ENCODE measurements around the gene EFNA5. TPM values are rescaled to one million over a fixed set of nuclear protein-coding genes. Genes with fewer than 3 reads are reported as not detected.
A peak's percentile ranks its signal among the peaks of the same experiment; 100 is the strongest.

EFNA5 gene
- total RNA-seq, 1 experiment from 2014 or later, result 42.7 TPM

DNA sequence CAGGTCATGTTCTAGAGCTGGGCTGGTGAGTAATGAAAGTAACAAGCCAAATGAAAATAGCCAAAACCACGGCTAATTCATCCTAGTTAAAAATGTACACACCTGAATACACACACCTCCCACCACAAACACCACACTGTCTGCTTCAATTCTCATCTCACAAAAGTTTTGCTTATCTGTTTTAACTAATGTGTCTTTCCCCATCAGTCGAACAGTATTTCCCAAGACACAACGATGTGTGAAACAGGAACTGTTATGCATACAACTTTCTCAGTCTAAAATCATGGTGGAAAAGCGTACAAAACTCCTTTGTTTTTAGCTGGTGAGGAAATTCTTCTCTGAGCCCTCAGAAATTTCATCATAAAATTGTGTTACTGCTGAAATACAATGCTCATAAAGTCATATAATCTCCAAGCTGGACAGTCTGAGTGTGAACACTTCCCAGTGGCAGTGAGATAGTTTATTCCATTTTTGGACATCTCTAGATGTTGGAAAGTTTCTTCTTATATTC lies 242.4 kb downstream of the EFNA5 start:
- DNase-seq, result no peak
- H3K36me3 ChIP-seq (ENCODE audit: low read depth), result peaks cover 18% of the 10 kb centered on the region
- peaks cover 76% of the 10 kb centered on the region for H3K79me2 ChIP-seq (ENCODE audit: low read depth)
- no peaks in the 10 kb centered on the region for H4K20me1 ChIP-seq (ENCODE audit: insufficient read depth)
- H3K9me3 ChIP-seq (ENCODE audit: insufficient read depth, low read depth), result no peaks in the 10 kb centered on the region
- H3K4me2 ChIP-seq, result no peak overlapping the region
- no peaks in the 10 kb centered on the region for H3K27me3 ChIP-seq (ENCODE audit: insufficient read depth, low read depth)
- H3K4me1 ChIP-seq (replicated peaks; ENCODE audit: insufficient read depth), result peaks cover 77% of the 10 kb centered on the region
- H3K4me3 ChIP-seq, result no peak overlapping the region
- CTCF ChIA-PET, result no interaction called here
- POLR2A ChIA-PET (ENCODE audit: unreplicated experiment), result no interaction called here
- H3K27ac ChIP-seq, result peak overlapping the region; percentile 9; the same call in 1 of the 2 replicates
- intact Hi-C loops (cut with micrococcal nuclease; ENCODE audit: unreplicated experiment), result no loop called here
- H2AFZ ChIP-seq, result no peak overlapping the region
- H3K9me2 ChIP-seq (ENCODE audit: insufficient read depth), result no peaks in the 10 kb centered on the region
- no TSS peak for BruUV-seq (replicated peaks)
- peaks cover 38% of the 10 kb centered on the region for H3F3A ChIP-seq (ENCODE audit: insufficient read depth, low read depth)
- TF ChIP-seq, protein P1, sequence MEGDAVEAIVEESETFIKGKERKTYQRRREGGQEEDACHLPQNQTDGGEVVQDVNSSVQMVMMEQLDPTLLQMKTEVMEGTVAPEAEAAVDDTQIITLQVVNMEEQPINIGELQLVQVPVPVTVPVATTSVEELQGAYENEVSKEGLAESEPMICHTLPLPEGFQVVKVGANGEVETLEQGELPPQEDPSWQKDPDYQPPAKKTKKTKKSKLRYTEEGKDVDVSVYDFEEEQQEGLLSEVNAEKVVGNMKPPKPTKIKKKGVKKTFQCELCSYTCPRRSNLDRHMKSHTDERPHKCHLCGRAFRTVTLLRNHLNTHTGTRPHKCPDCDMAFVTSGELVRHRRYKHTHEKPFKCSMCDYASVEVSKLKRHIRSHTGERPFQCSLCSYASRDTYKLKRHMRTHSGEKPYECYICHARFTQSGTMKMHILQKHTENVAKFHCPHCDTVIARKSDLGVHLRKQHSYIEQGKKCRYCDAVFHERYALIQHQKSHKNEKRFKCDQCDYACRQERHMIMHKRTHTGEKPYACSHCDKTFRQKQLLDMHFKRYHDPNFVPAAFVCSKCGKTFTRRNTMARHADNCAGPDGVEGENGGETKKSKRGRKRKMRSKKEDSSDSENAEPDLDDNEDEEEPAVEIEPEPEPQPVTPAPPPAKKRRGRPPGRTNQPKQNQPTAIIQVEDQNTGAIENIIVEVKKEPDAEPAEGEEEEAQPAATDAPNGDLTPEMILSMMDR (conservative IDR thresholded peaks at IDR 0.05), result no peak
- TF ChIP-seq EZH2 (IDR thresholded peaks at IDR 0.05; ENCODE audit: low read depth), result no peak

DNA sequence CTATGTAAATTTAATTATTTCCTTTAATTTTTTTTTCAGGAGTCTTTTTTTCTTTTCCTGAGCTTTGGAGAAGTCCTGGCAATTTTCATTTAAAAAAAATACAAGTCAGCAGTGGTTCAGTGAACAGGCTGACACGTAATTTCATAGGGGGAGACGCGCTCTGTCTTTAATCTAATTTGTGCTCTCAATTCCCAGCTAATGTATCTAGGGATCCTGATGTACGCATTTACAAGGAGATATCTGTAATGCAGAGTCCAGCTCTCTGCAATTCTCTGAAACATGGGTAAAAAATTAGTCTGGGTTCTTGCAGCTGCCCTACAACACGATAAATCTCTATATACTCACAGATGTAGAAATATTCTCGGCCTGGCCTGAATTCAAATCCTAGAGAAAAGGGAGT lies 243.9 kb downstream of the EFNA5 start:
- TF ChIP-seq EZH2 (IDR thresholded peaks at IDR 0.05; ENCODE audit: low read depth), result no peak
- TF ChIP-seq, protein P1 (conservative IDR thresholded peaks at IDR 0.05), result no peak
- Histone ChIP-seq H4K20me1 (ENCODE audit: insufficient read depth) (no peaks in the 10 kb centered on the region), H3K9me3 (ENCODE audit: insufficient read depth, low read depth) (no peaks in the 10 kb centered on the region), H3K4me3 (no peak overlapping the region), H3K4me1 (replicated peaks; ENCODE audit: insufficient read depth) (peaks cover 70% of the 10 kb centered on the region), H3K27ac (peak overlapping the region; percentile 85), H2AFZ (no peak overlapping the region), H3K9me2 (ENCODE audit: insufficient read depth) (no peaks in the 10 kb centered on the region), H3K36me3 (ENCODE audit: low read depth) (peaks cover 18% of the 10 kb centered on the region), H3F3A (ENCODE audit: insufficient read depth, low read depth) (peaks cover 38% of the 10 kb centered on the region), H3K27me3 (ENCODE audit: insufficient read depth, low read depth) (no peaks in the 10 kb centered on the region), H3K79me2 (ENCODE audit: low read depth) (peaks cover 72% of the 10 kb centered on the region), H3K4me2 (peak overlapping the region; percentile 57; the same call in 1 of the 2 replicates)
- DNase-seq, result no peak
- no TSS peak for BruUV-seq (replicated peaks)
- ChIA-PET CTCF (no interaction called here), POLR2A (ENCODE audit: unreplicated experiment) (interaction anchor here (0.5 to 0.7 kb wide), 2 partner anchors 23 to 114 kb away, joined by 3 to 4 read pairs; no protein-coding TSS in a partner anchor)
- intact Hi-C loops (cut with micrococcal nuclease; ENCODE audit: unreplicated experiment), result no loop called here

DNA sequence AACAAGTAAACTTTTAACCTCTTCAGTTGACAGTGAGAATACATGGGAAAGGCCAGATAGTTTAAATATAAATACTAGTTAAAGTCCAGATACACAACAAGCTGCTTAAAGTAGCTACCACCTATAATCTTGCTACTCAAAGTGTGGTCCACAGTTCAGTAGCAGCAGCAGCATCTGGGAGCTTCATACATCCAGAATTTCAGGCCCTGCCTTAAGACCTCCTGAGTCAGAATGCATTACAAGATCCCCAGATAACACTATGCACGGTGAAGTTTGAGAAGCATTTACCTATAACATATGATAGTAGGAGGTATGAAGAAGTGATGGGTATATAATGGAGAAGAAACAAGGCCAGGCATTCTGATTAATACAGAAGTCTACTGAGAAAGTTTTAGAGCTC lies 244.5 kb downstream of the EFNA5 start:
- peaks cover 38% of the 10 kb centered on the region for H3F3A ChIP-seq (ENCODE audit: insufficient read depth, low read depth)
- no peak overlapping the region for H2AFZ ChIP-seq
- no peak overlapping the region for H3K4me3 ChIP-seq
- intact Hi-C loops (cut with micrococcal nuclease; ENCODE audit: unreplicated experiment), result no loop called here
- H3K79me2 ChIP-seq (ENCODE audit: low read depth), result peaks cover 66% of the 10 kb centered on the region
- peak overlapping the region; percentile 57 for H3K4me2 ChIP-seq
- ChIA-PET POLR2A (ENCODE audit: unreplicated experiment) (interaction anchor here (0.6 to 0.8 kb wide), 4 partner anchors 21 to 242 kb away, joined by 3 to 4 read pairs (median 3); no protein-coding TSS in a partner anchor), CTCF (no interaction called here)
- no TSS peak for BruUV-seq (replicated peaks)
- peak overlapping the region; percentile 85 for H3K27ac ChIP-seq
- no peaks in the 10 kb centered on the region for H3K27me3 ChIP-seq (ENCODE audit: insufficient read depth, low read depth)
- peaks cover 68% of the 10 kb centered on the region for H3K4me1 ChIP-seq (replicated peaks; ENCODE audit: insufficient read depth)
- peak in 1 of 2 experiments; percentile 65 for DNase-seq
- H3K9me2 ChIP-seq (ENCODE audit: insufficient read depth), result no peaks in the 10 kb centered on the region
- no peaks in the 10 kb centered on the region for H4K20me1 ChIP-seq (ENCODE audit: insufficient read depth)
- no peaks in the 10 kb centered on the region for H3K9me3 ChIP-seq (ENCODE audit: insufficient read depth, low read depth)
- peaks cover 18% of the 10 kb centered on the region for H3K36me3 ChIP-seq (ENCODE audit: low read depth)
- TF ChIP-seq, protein P1 (conservative IDR thresholded peaks at IDR 0.05), result no peak
- TF ChIP-seq EZH2 (IDR thresholded peaks at IDR 0.05; ENCODE audit: low read depth), result no peak

All from PC-9 (cell line).